ENCODE results near the gene TBX4. TPM values are rescaled to one million over a fixed set of nuclear protein-coding genes. Genes with fewer than 3 reads are reported as not detected.

Gene TBX4
- total RNA-seq, 4 donors from 2014 or later, result 2.4 TPM; not detected in 3

DNA sequence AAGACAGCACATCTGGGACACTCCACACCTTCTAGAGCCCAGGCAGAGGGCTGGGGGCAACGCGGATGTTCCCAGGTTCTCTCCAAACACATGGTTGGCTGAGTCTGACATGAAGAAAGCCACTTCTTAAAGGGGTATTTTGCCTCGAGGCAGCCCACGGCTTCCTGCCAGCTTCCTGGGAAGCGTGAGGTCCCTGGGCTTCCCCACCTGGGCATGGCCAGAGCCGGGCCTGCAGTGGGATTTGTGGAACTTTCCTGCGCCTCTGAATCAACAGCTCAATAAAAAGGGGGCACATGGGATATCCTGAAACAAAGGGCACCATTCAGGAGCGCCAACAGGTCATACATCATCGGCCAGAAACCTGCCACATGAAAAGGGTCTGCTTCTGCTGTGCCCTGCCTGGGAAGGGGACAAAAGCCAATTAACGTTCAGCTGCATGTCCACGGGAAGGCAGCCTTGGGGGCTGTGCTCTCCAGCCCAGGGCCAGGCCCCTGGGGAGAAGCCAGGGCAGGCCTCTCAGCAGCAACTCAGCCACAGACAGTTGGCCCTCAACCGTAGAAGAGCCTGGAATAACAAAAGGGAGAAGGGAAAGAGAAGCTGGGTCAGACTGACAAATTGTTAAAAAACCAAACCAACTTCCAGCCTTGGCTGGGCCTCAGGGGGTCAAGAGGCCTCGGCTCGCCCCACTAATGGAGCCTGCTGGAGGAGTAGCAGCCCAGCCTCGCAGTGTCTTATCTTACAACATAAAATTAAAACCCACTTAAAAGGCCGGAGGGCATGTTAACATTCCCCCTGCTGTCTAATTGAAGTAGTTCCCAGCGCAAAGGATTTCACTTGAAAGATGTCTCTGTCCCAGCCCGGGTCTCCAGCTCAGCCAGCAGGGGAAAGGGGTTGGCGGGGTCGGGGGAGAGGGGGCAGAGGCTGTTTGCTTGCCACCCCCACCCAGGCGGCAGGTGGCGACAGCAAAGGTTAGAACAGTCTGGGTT is 34.2 kb downstream of the TBX4 start:
- DNase-seq, result no peak
- TF ChIP-seq EP300 (IDR thresholded peaks at IDR 0.05; ENCODE audit: low read depth), result no peak
- TF ChIP-seq POLR2AphosphoS5 (IDR thresholded peaks at IDR 0.05), result no peak
- TF ChIP-seq CTCF (IDR thresholded peaks at IDR 0.05), result no peak
- Histone ChIP-seq H3K27ac (no peak overlapping the region), H3K4me1 (peaks cover 0 to 21% (median 8%) of the 10 kb centered on the region in 4 donors), H3K27me3 (no peaks in the 10 kb centered on the region), H3K36me3 (no peaks in the 10 kb centered on the region), H3K9me3 (no peaks in the 10 kb centered on the region), H3K4me3 (no peak overlapping the region)
- in situ Hi-C loops (cut with MboI; ENCODE audit: low pct_ligation_motif_present in 1 of 4, low pct_unique_long_range_greater_than_20kb in 1 of 4, low sequenced_read_pairs in 3 of 4), result no loop called here
- intact Hi-C loops (cut with DNase I; ENCODE audit: low total_unique reads), result no loop called here
- 85% methylated on average over 22 of the region's 22 CpGs; no CpG with 5 or more reads in 1 of the 2 donors for WGBS, 2 donors (ENCODE audit: low coverage in 1 of 2)

DNA sequence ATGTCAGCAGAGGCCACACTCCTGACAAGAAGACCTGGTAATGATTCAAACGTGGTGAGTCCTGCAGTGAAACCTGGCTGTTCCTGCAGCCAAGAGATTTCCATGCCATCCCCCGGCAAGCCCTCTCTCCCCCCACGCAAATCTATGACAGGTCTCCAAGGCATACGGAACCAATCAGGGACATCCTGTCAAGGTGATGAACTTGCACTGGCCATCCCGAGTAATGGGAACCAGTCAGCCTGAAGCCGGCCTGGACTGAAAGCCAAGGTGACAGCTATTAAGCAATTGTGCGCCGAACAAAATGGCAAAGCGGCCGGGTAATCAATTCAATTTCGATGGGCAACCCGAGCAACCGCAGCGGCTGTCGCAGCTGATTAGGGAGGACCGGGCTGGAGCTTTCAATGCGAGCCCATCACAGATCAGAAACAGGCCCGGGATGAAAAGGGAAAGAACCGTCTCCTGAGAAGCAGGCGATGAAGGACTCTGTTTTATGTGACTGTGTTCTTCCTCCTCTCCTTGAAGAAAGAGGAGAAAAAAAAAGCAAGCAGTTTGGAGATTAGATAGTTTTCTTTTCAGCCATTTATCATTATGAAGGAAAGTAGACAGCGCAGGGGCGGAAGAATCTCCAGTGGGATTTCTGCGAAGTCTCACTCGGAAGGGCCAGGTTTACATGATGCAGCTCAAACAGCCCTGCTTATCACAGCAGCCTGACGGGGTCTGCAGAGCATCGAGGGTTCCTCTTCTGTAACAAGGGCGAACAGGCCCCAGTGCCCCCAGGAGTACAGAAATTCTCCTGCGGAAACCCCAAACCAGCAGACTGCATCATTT is 35.2 kb downstream of the TBX4 start:
- Histone ChIP-seq H3K4me1 (peaks cover 0 to 21% (median 9%) of the 10 kb centered on the region in 4 donors), H3K4me3 (no peak overlapping the region), H3K9me3 (no peaks in the 10 kb centered on the region), H3K27me3 (no peaks in the 10 kb centered on the region), H3K27ac (no peak overlapping the region), H3K36me3 (no peaks in the 10 kb centered on the region)
- intact Hi-C loops (cut with DNase I; ENCODE audit: low total_unique reads) (no loop called here), in situ Hi-C loops (cut with MboI; ENCODE audit: low pct_ligation_motif_present in 1 of 4, low pct_unique_long_range_greater_than_20kb in 1 of 4, low sequenced_read_pairs in 3 of 4) (no loop called here)
- no peak for TF ChIP-seq CTCF (IDR thresholded peaks at IDR 0.05)
- TF ChIP-seq POLR2AphosphoS5 (IDR thresholded peaks at IDR 0.05), result no peak
- no peak for DNase-seq
- WGBS, 2 donors (ENCODE audit: low coverage in 1 of 2), result 86 to 91% methylated on average over 6 to 28 of the region's 28 CpGs

DNA sequence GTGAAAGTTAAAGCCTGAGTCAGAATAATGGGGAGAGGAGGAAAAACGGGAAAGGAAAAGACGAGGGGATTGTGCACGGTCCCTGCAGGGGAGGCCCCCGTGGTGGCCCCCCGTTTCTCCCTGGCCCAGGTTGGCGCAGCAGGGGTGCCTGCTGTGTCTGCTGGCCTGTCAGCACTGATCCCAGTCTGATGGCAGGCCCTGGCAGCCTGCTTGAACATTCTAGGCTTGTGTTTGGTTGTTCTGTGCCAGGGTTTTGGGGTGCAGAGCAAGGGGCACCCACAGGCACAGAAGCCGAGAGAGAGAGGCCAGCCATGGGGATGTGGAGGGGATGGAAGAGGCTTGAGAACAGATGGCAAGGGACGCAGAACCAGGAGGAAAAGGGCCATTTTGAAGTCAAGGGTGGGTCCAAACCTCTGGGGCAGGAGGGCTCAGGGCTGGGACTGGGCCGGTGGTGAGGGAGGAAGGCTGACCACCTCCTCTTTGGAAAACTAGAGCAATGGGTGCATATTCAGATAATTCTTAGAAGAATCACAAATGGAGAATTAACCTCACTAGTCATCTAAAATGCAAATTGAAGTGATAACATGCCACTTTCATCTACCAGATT is 35.9 kb downstream of the TBX4 start:
- intact Hi-C loops (cut with DNase I; ENCODE audit: low total_unique reads), result no loop called here
- Histone ChIP-seq H3K9me3 (no peaks in the 10 kb centered on the region), H3K27me3 (no peaks in the 10 kb centered on the region), H3K4me3 (no peak overlapping the region), H3K27ac (no peak overlapping the region), H3K4me1 (peaks cover 0 to 21% (median 10%) of the 10 kb centered on the region in 4 donors), H3K36me3 (no peaks in the 10 kb centered on the region)
- no peak for DNase-seq
- TF ChIP-seq EP300 (IDR thresholded peaks at IDR 0.05; ENCODE audit: low read depth) (no peak), CTCF (IDR thresholded peaks at IDR 0.05) (no peak), POLR2AphosphoS5 (IDR thresholded peaks at IDR 0.05) (no peak), POLR2A (IDR thresholded peaks at IDR 0.05) (no peak)
- in situ Hi-C loops (cut with MboI; ENCODE audit: low pct_ligation_motif_present in 1 of 4, low pct_unique_long_range_greater_than_20kb in 1 of 4, low sequenced_read_pairs in 3 of 4), result no loop called here
- 89% methylated on average over 9 of the region's 9 CpGs; no CpG with 5 or more reads in 1 of the 2 donors for WGBS, 2 donors (ENCODE audit: low coverage in 1 of 2)

All from transverse colon (tissue), 4 donors.